GM21390 (cell line): ENCODE measurements around the gene PHYHIPL.

Experiments used
- ATAC-seq: cut with Tn5 transposase; IDR thresholded peaks from one replicate; pipeline ENCODE4 v1.9.1; 2021; ENCODE audit not compliant: unreplicated experiment

The PHYHIPL gene

DNA sequence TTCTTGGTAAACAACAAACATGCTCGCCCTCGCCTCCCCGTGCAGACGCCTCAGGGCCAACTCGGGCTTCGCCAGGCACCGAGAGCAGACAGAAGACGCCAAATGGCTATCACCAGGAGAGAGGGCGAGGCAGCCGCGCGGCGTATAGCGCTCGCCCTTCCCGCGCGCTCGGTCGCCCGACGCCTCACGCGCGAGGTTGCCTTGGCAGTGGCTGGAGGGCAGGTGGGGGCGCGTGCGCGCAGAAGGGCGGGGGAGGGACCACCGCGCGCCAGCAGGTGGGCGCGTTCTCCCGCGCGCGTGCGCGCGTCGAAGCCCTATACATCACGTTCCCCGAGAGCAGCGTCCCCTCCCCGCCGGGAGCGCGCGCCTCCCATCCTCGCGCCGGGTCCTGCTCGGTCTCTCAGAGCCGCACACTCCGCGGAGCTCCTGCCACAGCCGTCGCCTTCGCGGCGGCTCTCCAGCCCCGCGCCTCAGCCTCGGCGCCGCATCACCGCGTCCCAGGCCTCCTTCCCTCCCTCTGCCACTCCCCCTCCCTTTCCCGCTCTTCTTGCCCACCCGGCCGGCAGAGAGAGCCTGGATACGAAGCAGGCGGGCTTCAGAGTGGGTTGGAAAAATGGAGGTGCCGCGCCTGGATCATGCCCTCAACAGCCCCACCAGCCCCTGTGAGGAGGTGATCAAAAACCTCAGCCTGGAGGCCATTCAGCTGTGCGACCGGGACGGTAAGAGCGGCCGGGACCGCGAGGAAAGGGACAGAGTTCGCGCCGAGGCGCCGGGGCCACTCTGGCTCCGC is at the start of gene PHYHIPL:
Gene PHYHIPL (plus strand): TSS at position 403 of the 790 bp plus-strand sequence. CDS start 211 bp downstream, at position 614.
- no peak for ATAC-seq

DNA sequence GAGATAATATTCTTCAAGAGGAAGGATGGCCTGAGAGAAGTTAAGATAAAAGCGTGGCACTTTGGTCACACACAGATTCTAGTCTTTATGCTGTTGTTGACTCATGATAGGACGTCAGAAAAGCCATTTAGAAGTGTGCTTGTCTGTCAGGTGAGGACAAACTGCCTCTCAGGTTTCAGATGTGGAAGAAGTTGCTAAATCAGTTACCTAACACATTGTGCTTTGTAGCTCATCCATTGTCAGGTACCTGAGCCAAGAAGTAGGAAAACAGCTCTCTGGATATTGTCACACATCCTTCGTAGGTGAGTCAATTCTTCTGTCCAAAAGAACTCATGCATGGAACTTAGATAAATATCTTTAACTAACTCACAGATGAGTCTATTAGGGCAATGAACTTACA is 49.5 kb upstream of the PHYHIPL start:
- no peak for ATAC-seq

GRCh38 chr10:59127991-59128390 is 48.5 kb upstream of the PHYHIPL start:
- no peak for ATAC-seq

- no peak for ATAC-seq
Observed at GRCh38 chr10:59129867-59130266, 46.6 kb upstream of the PHYHIPL start.

- no peak for ATAC-seq
Observed at GRCh38 chr10:59131666-59132065, 44.8 kb upstream of the PHYHIPL start.

- ATAC-seq = no peak
Observed at GRCh38 chr10:59133841-59134593, 42.4 kb upstream of the PHYHIPL start.

GRCh38 chr10:59134785-59135184 is 41.7 kb upstream of the PHYHIPL start:
- ATAC-seq = no peak

DNA sequence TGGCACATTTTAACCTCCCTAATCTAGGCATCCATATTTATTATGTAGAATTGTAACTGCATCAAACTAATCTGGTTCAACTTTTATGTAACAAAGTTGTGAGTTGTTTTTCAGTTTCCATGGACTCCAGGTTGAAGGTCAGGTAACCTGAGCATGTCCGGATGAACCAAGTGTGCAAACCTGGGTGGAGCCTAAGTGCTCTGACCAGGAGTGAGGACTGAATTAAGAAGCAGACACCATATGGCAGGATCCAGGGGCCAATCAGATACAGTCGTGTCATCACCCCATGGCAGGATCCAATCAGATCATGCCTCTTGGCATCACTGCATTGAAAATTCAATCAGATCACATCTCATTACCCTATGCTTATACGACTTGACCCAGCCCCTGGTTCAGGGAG is 41.2 kb upstream of the PHYHIPL start:
- ATAC-seq = no peak

DNA sequence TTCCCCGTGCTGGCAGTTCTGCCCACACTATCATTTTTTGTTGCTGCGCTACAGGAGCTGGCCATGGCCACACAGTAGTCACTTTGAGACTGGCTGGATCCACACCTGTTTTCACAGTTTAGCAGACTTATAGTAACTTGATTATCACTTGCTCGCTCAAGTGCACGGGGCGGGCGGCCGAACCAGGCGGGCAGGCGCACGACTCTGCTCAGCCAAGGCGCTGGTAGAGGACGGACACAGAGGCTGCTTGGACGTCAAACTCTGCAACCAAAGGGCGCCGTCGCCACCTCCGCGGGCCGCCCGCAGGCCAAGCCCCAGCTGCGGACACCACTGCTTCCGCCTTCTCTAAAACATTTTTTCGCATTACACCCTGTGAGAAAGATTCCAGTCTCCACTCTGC is 38.4 kb upstream of the PHYHIPL start:
- no peak for ATAC-seq

DNA sequence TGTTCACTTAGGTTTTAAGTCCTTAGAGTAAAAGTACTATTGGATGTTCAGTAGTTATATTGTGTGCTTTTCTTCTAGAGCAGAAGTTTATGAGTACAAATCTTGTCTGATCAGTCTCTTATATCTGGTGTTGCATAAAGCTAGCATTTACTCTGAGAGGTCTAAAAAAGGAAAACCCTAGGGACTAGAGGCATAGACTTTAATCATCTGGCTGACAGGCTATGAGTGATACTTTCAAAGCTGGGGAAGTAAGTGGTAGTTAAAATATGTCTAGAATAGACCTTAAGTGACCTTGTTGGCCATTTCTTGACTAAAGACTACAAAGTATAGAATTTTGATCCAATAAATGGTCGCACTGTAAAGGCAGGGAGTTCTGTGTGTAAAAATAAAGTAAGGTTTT is 32.9 kb upstream of the PHYHIPL start:
- ATAC-seq = no peak

GRCh38 chr10:59148701-59149100 is 27.7 kb upstream of the PHYHIPL start:
- ATAC-seq = no peak

- ATAC-seq = no peak
Observed at GRCh38 chr10:59155556-59155955, 20.9 kb upstream of the PHYHIPL start.

- ATAC-seq = no peak
Observed at GRCh38 chr10:59167512-59167911, 8.9 kb upstream of the PHYHIPL start.

DNA sequence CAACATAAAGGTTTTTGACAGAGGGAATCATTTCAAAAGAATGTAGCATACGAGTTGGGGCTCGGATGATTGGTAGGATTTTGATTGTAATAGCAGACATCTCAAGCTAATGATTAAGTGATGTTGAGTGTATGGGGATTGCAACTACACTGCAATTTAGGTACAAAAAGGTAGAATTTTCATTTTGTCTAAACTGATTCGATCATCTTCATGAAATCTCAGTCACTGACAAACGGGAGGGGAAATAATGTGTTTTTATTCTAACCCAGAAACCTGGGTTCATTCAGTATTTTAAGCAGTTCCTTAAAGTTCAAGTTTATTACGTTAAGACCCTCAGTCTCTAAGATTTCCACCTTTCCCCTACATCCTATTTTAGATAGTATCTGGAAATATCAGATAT is 3.9 kb upstream of the PHYHIPL start:
- ATAC-seq = no peak

DNA sequence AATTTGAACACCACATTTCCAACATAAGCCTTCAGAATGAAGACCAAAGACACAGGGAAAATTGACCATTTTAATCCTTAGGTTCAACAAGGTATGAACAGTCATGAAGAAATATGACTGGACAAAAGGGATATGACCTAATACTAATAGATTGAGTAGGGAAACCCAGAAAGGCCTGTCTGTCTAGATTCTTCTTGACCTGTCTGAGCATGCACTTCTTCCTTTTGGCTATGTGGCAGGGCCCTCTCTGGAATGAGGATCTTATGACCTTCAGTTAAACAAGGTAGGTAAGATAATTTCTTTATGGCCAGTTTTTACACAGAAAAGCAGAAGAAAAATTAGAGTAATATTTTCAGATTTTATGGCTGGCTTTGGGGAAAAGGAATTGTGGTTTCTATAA is 3.0 kb upstream of the PHYHIPL start:
- ATAC-seq = no peak

DNA sequence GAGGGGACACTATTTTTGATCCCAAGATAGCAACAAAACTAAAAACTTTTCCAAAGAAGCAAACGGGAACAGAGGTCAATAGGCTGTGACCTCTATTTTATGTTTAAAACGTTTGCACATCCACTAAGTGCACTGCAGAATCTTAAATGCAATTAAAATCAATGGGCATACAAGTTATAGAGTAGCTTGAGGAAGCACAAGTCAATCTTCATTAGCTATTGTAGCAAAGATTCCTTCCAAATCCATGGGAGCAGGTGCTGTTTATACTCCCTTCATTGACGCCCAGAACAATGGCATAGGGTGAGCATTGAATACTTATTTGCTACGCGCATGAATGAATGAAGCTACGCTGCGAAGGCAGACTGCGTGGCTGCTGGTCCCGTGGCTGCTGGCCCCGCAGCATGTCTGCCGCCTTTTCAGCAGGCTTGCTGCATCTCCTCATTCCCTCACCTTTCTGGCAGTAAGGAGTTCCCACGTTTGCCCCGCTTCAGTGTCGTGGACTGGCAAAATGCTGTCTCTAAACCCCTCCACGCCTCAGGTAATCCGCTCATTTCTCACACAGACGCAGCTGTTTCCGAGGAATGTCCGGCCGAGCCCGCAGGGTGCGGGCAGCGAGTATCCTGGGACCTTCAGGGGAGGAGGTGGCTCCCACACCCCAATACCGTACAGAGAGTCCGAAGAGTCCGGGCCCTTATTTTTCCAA is 754 bp upstream of the PHYHIPL start:
- ATAC-seq = no peak

GRCh38 chr10:59177031-59177797 is 771 bp downstream of the PHYHIPL start:
- no peak for ATAC-seq

DNA sequence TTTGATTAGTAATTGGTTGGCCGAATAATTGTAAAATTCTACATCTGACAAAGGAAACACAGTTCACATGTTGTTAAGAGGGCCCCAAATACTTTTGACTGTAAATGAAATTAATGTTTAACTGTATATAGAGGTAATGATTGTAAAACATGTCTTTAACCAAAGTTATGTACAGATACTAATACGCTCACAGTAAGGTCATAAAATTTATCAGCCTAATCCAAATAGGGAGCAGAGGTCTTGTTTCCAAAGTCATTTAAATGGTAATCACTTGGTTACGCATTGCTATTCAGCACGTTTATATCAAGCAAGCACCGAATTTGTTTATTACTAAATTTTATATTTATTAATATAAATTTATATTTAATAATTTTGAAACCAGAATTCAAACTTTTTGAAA is 1.4 kb downstream of the PHYHIPL start:
- no peak for ATAC-seq

- no peak for ATAC-seq
Observed at GRCh38 chr10:59179068-59179467, 2.6 kb downstream of the PHYHIPL start.

GRCh38 chr10:59180689-59181270 is 4.3 kb downstream of the PHYHIPL start:
- no peak for ATAC-seq

- no peak for ATAC-seq
Observed at GRCh38 chr10:59181668-59182067, 5.2 kb downstream of the PHYHIPL start.
